HepG2 (cell line): ENCODE measurements around the gene STRBP. TPM values are rescaled to one million over a fixed set of nuclear protein-coding genes. Genes with fewer than 3 reads are reported as not detected.

Experiments used
- CREM ChIP-seq, 2 experiments: sonication (generic) in 1 of 2; formaldehyde crosslinking in 1 of 2; IDR thresholded peaks; 2 replicates each; pipeline versions ENCODE4 v1.4.0 to v1.6.1; 2016 to 2020; ENCODE audit warnings: antibody characterized with exemption in 1 of 2, mild to moderate bottlenecking in 1 of 2, missing genetic modification reagents in 1 of 2
- HNRNPUL1 ChIP-seq: fragments of 200-400 bp; formaldehyde crosslinking; IDR thresholded peaks from 2 replicates; pipeline ENCODE4 v1.6.1; 2017; ENCODE audit warnings: low read depth, mild to moderate bottlenecking, low read length, moderate library complexity
- NR2F1 ChIP-seq, 2 experiments: fragments of 450-650 bp in 1 of 2; formaldehyde crosslinking in 1 of 2; IDR thresholded peaks; 2 replicates each; pipeline versions ENCODE4 v1.5.0 to v1.6.1; 2016 to 2020; ENCODE audit warnings: mild to moderate bottlenecking in 1 of 2, missing compliant biosample characterization in 1 of 2, missing genetic modification reagents in 1 of 2, moderate library complexity in 1 of 2
- SNAPC5 ChIP-seq: sonication (generic); formaldehyde crosslinking; IDR thresholded peaks from 2 replicates; pipeline ENCODE4 v1.8.1; 2023; ENCODE audit warnings: mild to moderate bottlenecking, missing genetic modification reagents, borderline replicate concordance
- SOX13 ChIP-seq, 3 experiments: fragments of 450-650 bp in 1 of 3; sonication (generic) in 1 of 3; formaldehyde crosslinking in 1 of 3; IDR thresholded peaks in 2 of 3; conservative IDR thresholded peaks in 1 of 3; 2 replicates each; pipeline versions ENCODE4 v1.5.0 to v1.6.1; 2016 to 2020; ENCODE audit warnings: antibody characterized with exemption in 1 of 3, mild to moderate bottlenecking in 1 of 3, missing compliant biosample characterization in 1 of 3, missing genetic modification reagents in 1 of 3, moderate library complexity in 1 of 3
- ZFP91 ChIP-seq: sonication (generic); formaldehyde crosslinking; IDR thresholded peaks from 2 replicates; pipeline ENCODE4 v1.9.0; 2022; ENCODE audit warnings: missing genetic modification reagents, mild to moderate bottlenecking, borderline replicate concordance
- ZNF275 ChIP-seq: sonication (generic); formaldehyde crosslinking; IDR thresholded peaks from 2 replicates; pipeline ENCODE4 v1.8.0; 2022; ENCODE audit warnings: missing genetic modification reagents, mild to moderate bottlenecking, inconsistent platforms, borderline replicate concordance
- ZNF644 ChIP-seq: IDR thresholded peaks from 2 replicates; pipeline ENCODE4 v1.6.1; 2016; ENCODE audit warnings: low read depth
- polyA plus RNA-seq, 8 experiments: library from polyadenylated mRNA; depleted of rRNA in 3 of 8; stranded (reverse) in 7 of 8; unstranded in 1 of 8; fragments of >200 nt; fragmentation: Illumina TruSeq in 4 of 8; extraction: Trizol in 4 of 8; gene quantifications; 2 replicates each; pipeline versions ENCODE4 v1.2.1 to v1.2.3, GENCODE V29; 2011 to 2016; ENCODE audit warnings: low read depth in 4 of 8, missing spikeins in 1 of 8, mixed read lengths in 1 of 8; ENCODE audit not compliant: insufficient read depth in 1 of 8
- total RNA-seq, 5 experiments: library from RNA; depleted of rRNA; stranded (reverse); fragments of >200 nt; fragmentation: Illumina TruSeq; extraction: Trizol; gene quantifications; 2 replicates each; pipeline ENCODE4 v1.2.3, GENCODE V29; 2016; ENCODE audit warnings: low read depth in 1 of 5

The STRBP gene
- total and polyA plus RNA-seq, 2 of the 13 experiments (the other 11 are each of a cell fraction or from before 2014, with no cell fraction given) = 14.5 to 38.5 TPM

GRCh38 chr9:123261006-123261677 lies 7.2 kb downstream of the STRBP start (continued):
- no peak for TF ChIP-seq CREM (IDR thresholded peaks at IDR 0.05)
- TF ChIP-seq CREM (CRISPR knock-in tag; IDR thresholded peaks at IDR 0.05) = no peak
- no peak for TF ChIP-seq SOX13 (IDR thresholded peaks at IDR 0.05)
- TF ChIP-seq SOX13 (CRISPR knock-in tag; conservative IDR thresholded peaks at IDR 0.05 in 1 of 2, IDR thresholded peaks at IDR 0.05 in 1 of 2) = peak in 1 of 2 experiments; percentile 24; a peak in 1 of 4 replicates
- no peak for TF ChIP-seq NR2F1 (CRISPR knock-in tag; IDR thresholded peaks at IDR 0.05)
- no peak for TF ChIP-seq HNRNPUL1
- no peak for TF ChIP-seq SNAPC5 (CRISPR knock-in tag)
- no peak for TF ChIP-seq ZFP91 (CRISPR knock-in tag)
- TF ChIP-seq ZNF275 (CRISPR knock-in tag) = no peak
- 0 out of 2 replicates have a peak, but pooled peaks have one; percentile 15 for TF ChIP-seq ZNF644 (CRISPR knock-in tag)
